Dendritic cell treated with granulocyte-macrophage colony-stimulating factor and Interleukin-4, amounts not matched to agents 40 ng/mL and 50 ng/mL, for 4 days (primary cell): ENCODE data around the gene CPM.
"Not testable (repeated sequence)": the region's sequence is repeated elsewhere in the genome, so short reads cannot be mapped to it uniquely, and the experiment has no call there.

ENCODE experiments used
- H3K27ac Mint-ChIP-seq: one replicate; pipeline ENCODE4 v1.8.0; 2022; ENCODE audit warnings: mild to moderate bottlenecking, mixed read lengths
- H3K27me3 Mint-ChIP-seq: one replicate; pipeline ENCODE4 v1.8.0; 2022; ENCODE audit warnings: mild to moderate bottlenecking, mixed read lengths
- H3K36me3 Mint-ChIP-seq: one replicate; pipeline ENCODE4 v1.8.0; 2022; ENCODE audit warnings: low read depth, mixed read lengths
- H3K4me1 Mint-ChIP-seq: one replicate; pipeline ENCODE4 v1.8.0; 2022; ENCODE audit warnings: low read depth, mixed read lengths
- H3K4me3 Mint-ChIP-seq: one replicate; pipeline ENCODE4 v1.8.0; 2022; ENCODE audit warnings: mild to moderate bottlenecking, moderate library complexity, mixed read lengths
- H3K9me3 Mint-ChIP-seq: one replicate; pipeline ENCODE4 v1.8.0; 2022; ENCODE audit warnings: mixed read lengths
- intact Hi-C: fragments of 100-400 bp; cut with micrococcal nuclease; formaldehyde crosslinking; loops from one replicate; pipeline ENCODE4 v1.15.0; 2022

CPM gene

GRCh38 chr12:68808388-68809189, 124.4 kb downstream of the CPM start:
- peak overlapping the region; percentile 89 for H3K4me3 Mint-ChIP-seq
- no peaks in the 10 kb centered on the region for H3K27me3 Mint-ChIP-seq
- H3K4me1 Mint-ChIP-seq = peaks cover 26% of the 10 kb centered on the region
- peak overlapping the region; percentile 99 for H3K27ac Mint-ChIP-seq
- H3K9me3 Mint-ChIP-seq = no peaks in the 10 kb centered on the region
- peaks cover 57% of the 10 kb centered on the region for H3K36me3 Mint-ChIP-seq
- intact Hi-C loops = loop anchor here (1.0 to 5.0 kb wide), 3 partner anchors 21 to 62 kb away; partner anchors contain the start of gene SLC35E3

- intact Hi-C loops = loop anchor here (1.0 to 5.0 kb wide), 3 partner anchors 20 to 61 kb away; partner anchors contain the start of gene SLC35E3
- H3K4me3 Mint-ChIP-seq = peak within 1 kb of the TSS; percentile 89
- peaks cover 20% of the 10 kb centered on the region for H3K4me1 Mint-ChIP-seq
- no peaks in the 10 kb centered on the region for H3K27me3 Mint-ChIP-seq
- peak within 1 kb of the TSS; percentile 99 for H3K27ac Mint-ChIP-seq
- H3K9me3 Mint-ChIP-seq = no peaks in the 10 kb centered on the region
- peaks cover 48% of the 10 kb centered on the region for H3K36me3 Mint-ChIP-seq
Measured at GRCh38 chr12:68807576-68808387, 125.2 kb downstream of the CPM start, which contains the start of gene MDM2. Gene MDM2, plus strand, starts transcription at chr12:68808177. Its CDS starts 301 bp downstream, at chr12:68808478.

GRCh38 chr12:68807274-68807575, 125.7 kb downstream of the CPM start:
- not testable (repeated sequence) for H3K27me3 Mint-ChIP-seq, H3K9me3 Mint-ChIP-seq
- H3K4me3 Mint-ChIP-seq = peak overlapping the region; percentile 89
- H3K36me3 Mint-ChIP-seq = peaks cover 43% of the 10 kb centered on the region
- peaks cover 15% of the 10 kb centered on the region for H3K4me1 Mint-ChIP-seq
- intact Hi-C loops = loop anchor here (5.0 kb wide), 1 partner anchor 35 kb away; no protein-coding TSS in a partner anchor
- H3K27ac Mint-ChIP-seq = peak overlapping the region; percentile 99

- intact Hi-C loops = loop anchor here (5.0 kb wide), 1 partner anchor 34 kb away; no protein-coding TSS in a partner anchor
- Mint-ChIP-seq H3K36me3 (peaks cover 38% of the 10 kb centered on the region), H3K27me3 (no peaks in the 10 kb centered on the region), H3K9me3 (no peaks in the 10 kb centered on the region), H3K4me3 (no peak overlapping the region), H3K4me1 (peaks cover 13% of the 10 kb centered on the region), H3K27ac (peak overlapping the region; percentile 99)
Measured at GRCh38 chr12:68806488-68807237, 126.3 kb downstream of the CPM start.

GRCh38 chr12:68805592-68806120, 127.3 kb downstream of the CPM start:
- H3K4me3 Mint-ChIP-seq = no peak overlapping the region
- no peaks in the 10 kb centered on the region for H3K27me3 Mint-ChIP-seq
- H3K36me3 Mint-ChIP-seq = peaks cover 28% of the 10 kb centered on the region
- H3K4me1 Mint-ChIP-seq = peaks cover 7% of the 10 kb centered on the region
- no peak overlapping the region for H3K27ac Mint-ChIP-seq
- no peaks in the 10 kb centered on the region for H3K9me3 Mint-ChIP-seq
- intact Hi-C loops = loop anchor here (5.0 kb wide), 1 partner anchor 33 kb away; no protein-coding TSS in a partner anchor

- Mint-ChIP-seq H3K36me3 (peaks cover 21% of the 10 kb centered on the region), H3K27ac (no peak overlapping the region), H3K4me3 (no peak overlapping the region), H3K9me3 (no peaks in the 10 kb centered on the region), H3K27me3 (no peaks in the 10 kb centered on the region), H3K4me1 (peaks cover 7% of the 10 kb centered on the region)
- intact Hi-C loops = loop anchor here (5.0 kb wide), 1 partner anchor 33 kb away; no protein-coding TSS in a partner anchor
Measured at GRCh38 chr12:68804657-68805591, 128.0 kb downstream of the CPM start.

- no peaks in the 10 kb centered on the region for H3K9me3 Mint-ChIP-seq
- H3K4me3 Mint-ChIP-seq = no peak overlapping the region
- H3K27me3 Mint-ChIP-seq = no peaks in the 10 kb centered on the region
- H3K36me3 Mint-ChIP-seq = peaks cover 13% of the 10 kb centered on the region
- intact Hi-C loops = no loop called here
- peaks cover 11% of the 10 kb centered on the region for H3K4me1 Mint-ChIP-seq
- no peak overlapping the region for H3K27ac Mint-ChIP-seq
Measured at GRCh38 chr12:68803948-68804656, 128.9 kb downstream of the CPM start.

- H3K4me3 Mint-ChIP-seq, H3K36me3 Mint-ChIP-seq, H3K27ac Mint-ChIP-seq, intact Hi-C loops, H3K9me3 Mint-ChIP-seq, H3K27me3 Mint-ChIP-seq: not testable (repeated sequence)
- peaks cover 11% of the 10 kb centered on the region for H3K4me1 Mint-ChIP-seq
Measured at GRCh38 chr12:68802911-68803651, 129.9 kb downstream of the CPM start.

GRCh38 chr12:68802372-68802745, 130.6 kb downstream of the CPM start:
- H3K27me3 Mint-ChIP-seq, H3K4me1 Mint-ChIP-seq, H3K36me3 Mint-ChIP-seq, H3K27ac Mint-ChIP-seq, H3K4me3 Mint-ChIP-seq, H3K9me3 Mint-ChIP-seq, intact Hi-C loops: not testable (repeated sequence)
